SK-N-MC (cell line): Measurements from ENCODE around the gene UTF1.
"Not testable (repeated sequence)": the region's sequence is repeated elsewhere in the genome, so short reads cannot be mapped to it uniquely, and the experiment has no call there.

ENCODE experiments used
- DNase-seq: peaks from one replicate; pipeline ENCODE4 v3.0.0-alpha.2; 2011; ENCODE audit warnings: low read depth, low spot score
- H3K27ac ChIP-seq: fragments of 200-600 bp; sonication (generic); 2 replicates; pipeline ENCODE4 v1.5.1; 2016; ENCODE audit warnings: mixed run types
- H3K36me3 ChIP-seq: fragments of 200-600 bp; sonication (generic); 2 replicates; pipeline ENCODE4 v1.6.1; 2017; ENCODE audit warnings: antibody characterized with exemption, low read length, mixed read lengths; ENCODE audit not compliant: insufficient read depth
- H3K4me3 ChIP-seq: fragments of 200-600 bp; sonication (generic); 2 replicates; pipeline ENCODE4 v1.5.1; 2016
- H3K9ac ChIP-seq: fragments of 200-600 bp; sonication (generic); 2 replicates; pipeline ENCODE4 v1.8.0; 2017; ENCODE audit warnings: mixed run types, mixed read lengths; ENCODE audit not compliant: insufficient read length
- H3K9me3 ChIP-seq: fragments of 200-600 bp; sonication (generic); 2 replicates; pipeline ENCODE4 v1.6.1; 2017; ENCODE audit warnings: low read depth, mild to moderate bottlenecking, antibody characterized with exemption, low read length, moderate library complexity, mixed read lengths
- EZH2 ChIP-seq: fragments of 200-600 bp; sonication (generic); IDR thresholded peaks from one replicate; pipeline ENCODE4 v1.6.1; 2017; ENCODE audit warnings: antibody characterized with exemption
- FOXP2 ChIP-seq: optimal IDR thresholded peaks from 2 replicates; pipeline ENCODE3; 2011; ENCODE audit warnings: mild to moderate bottlenecking, moderate library complexity; ENCODE audit not compliant: insufficient read depth; ENCODE audit errors: extremely low read length, control extremely low read depth
- POLR2AphosphoS5 ChIP-seq: IDR thresholded peaks from 2 replicates; pipeline ENCODE4 v1.6.1; 2012; ENCODE audit warnings: mild to moderate bottlenecking, low read depth, low read length, borderline replicate concordance

UTF1 gene

GRCh38 chr10:133260895-133261725 lies 31.1 kb downstream of the UTF1 start:
- Histone ChIP-seq H3K4me3 (peak overlapping the region; percentile 74), H3K9me3 (no peaks in the 10 kb centered on the region), H3K9ac (peak overlapping the region; percentile 57), H3K27ac (no peak overlapping the region), H3K36me3 (no peaks in the 10 kb centered on the region)
- no peak for TF ChIP-seq FOXP2
- no peak for TF ChIP-seq POLR2AphosphoS5
- no peak for TF ChIP-seq EZH2
- DNase-seq = no peak

DNA sequence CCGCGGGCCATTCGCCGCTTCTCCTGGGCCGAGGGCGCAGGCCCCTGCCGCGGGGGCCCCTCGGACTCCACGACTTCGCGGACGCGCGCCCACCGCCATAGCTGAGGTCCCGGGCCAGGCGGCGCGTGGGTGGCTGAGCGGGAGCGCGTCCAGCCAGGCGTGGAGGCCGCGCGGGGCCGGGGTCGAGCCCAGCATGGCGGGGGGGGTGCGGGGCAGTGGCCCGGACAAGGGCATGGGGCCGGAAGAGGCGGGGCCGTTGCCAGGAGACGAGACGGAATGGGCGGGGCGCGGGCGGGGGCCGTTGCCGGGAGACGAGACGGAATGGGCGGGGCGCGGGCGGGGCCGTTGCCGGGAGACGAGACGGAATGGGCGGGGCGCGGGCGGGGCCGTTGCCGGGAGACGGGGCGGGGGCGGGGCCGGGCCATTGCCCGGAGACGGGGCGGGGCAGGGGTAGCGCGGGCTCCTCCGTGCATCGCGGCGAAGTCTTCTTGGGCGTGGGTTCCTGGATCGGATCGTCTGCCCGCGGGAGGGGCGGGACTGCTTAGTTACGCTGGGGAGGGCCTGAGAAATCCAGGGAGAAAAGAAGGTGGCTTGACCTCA lies 31.8 kb downstream of the UTF1 start:
- no peak overlapping the region for H3K27ac ChIP-seq
- DNase-seq = no peak
- peak overlapping the region; percentile 74 for H3K4me3 ChIP-seq
- no peaks in the 10 kb centered on the region for H3K36me3 ChIP-seq
- no peaks in the 10 kb centered on the region for H3K9me3 ChIP-seq
- TF ChIP-seq FOXP2 (no peak), EZH2 (no peak), POLR2AphosphoS5 (no peak)
- peak overlapping the region; percentile 57 for H3K9ac ChIP-seq

DNA sequence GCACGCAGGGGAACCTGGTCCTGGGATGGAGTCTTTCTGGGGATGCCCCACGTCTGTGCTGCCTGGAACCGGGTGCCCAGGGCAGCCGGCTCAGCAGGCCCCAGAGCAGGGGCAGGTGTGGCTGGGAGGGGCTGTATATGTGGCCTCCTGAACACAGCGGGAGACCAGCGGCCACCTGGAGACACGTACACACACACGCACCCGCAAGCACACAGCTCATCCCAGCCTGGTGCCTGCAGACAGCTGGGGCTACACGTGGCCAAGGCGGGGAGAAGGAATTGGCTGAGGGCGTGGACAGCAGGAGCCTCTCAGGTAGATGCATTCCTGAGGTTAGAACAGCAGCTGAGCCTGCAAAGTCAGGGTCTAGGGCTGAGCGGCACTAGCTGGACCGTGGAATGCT lies 32.7 kb downstream of the UTF1 start:
- DNase-seq = no peak
- Histone ChIP-seq H3K9ac (no peak overlapping the region), H3K9me3 (no peaks in the 10 kb centered on the region), H3K4me3 (no peak overlapping the region), H3K27ac (no peak overlapping the region), H3K36me3 (no peaks in the 10 kb centered on the region)
- TF ChIP-seq EZH2 (no peak), POLR2AphosphoS5 (no peak), FOXP2 (no peak)

- no peaks in the 10 kb centered on the region for H3K9me3 ChIP-seq
- H3K36me3 ChIP-seq = no peaks in the 10 kb centered on the region
- DNase-seq = no peak
- H3K27ac ChIP-seq = no peak overlapping the region
- no peak overlapping the region for H3K9ac ChIP-seq
- no peak overlapping the region for H3K4me3 ChIP-seq
- TF ChIP-seq FOXP2 (no peak), EZH2 (no peak)
These were observed 33.7 kb downstream of the UTF1 start for GRCh38 chr10:133263674-133264073.

DNA sequence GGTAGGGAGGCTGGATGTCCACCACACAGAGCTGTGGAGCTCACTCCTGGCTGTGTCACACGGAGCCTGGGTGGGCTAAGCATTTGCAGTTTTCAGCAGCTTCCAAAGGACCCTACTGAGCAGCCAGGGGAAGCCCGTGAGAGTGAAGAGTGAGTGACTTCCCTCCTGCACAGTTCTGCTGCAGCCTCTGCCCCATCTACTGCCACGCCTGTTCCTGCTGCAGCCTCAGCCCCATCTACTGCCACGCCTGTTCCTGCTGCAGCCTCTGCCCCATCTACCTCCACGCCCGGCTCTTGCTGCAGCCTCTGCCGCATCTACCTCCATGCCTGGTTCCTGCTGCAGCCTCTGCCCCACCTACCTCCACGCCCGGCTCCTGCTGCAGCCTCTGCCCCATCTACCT lies 34.4 kb downstream of the UTF1 start:
- H3K27ac ChIP-seq = no peak overlapping the region
- no peak overlapping the region for H3K9ac ChIP-seq
- no peak for TF ChIP-seq FOXP2
- no peak for TF ChIP-seq POLR2AphosphoS5
- TF ChIP-seq EZH2 = no peak
- no peaks in the 10 kb centered on the region for H3K9me3 ChIP-seq
- no peaks in the 10 kb centered on the region for H3K36me3 ChIP-seq
- H3K4me3 ChIP-seq = no peak overlapping the region
- no peak for DNase-seq

DNA sequence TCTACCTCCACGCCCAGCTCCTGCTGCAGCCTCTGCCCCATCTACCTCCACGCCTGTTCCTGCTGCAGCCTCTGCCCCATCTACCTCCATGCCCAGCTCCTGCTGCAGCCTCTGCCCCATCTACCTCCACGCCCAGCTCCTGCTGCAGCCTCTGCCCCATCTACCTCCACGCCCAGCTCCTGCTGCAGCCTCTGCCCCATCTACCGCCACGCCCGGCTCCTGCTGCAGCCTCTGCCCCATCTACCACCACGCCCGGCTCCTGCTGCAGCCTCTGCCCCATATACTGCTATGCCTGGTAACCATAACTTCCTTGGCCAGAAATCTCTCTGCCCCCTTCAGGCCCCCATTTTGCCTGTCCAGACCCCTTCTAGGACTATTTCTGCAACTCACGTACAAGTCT lies 35.0 kb downstream of the UTF1 start:
- not testable (repeated sequence) for H3K27ac ChIP-seq, H3K9ac ChIP-seq, DNase-seq, H3K9me3 ChIP-seq, H3K36me3 ChIP-seq, H3K4me3 ChIP-seq

GRCh38 chr10:133266056-133266795 lies 36.2 kb downstream of the UTF1 start:
- H3K27ac ChIP-seq = no peak overlapping the region
- H3K36me3 ChIP-seq = no peaks in the 10 kb centered on the region
- no peak for DNase-seq
- no peaks in the 10 kb centered on the region for H3K9me3 ChIP-seq
- H3K9ac ChIP-seq = no peak overlapping the region
- TF ChIP-seq EZH2 (no peak), FOXP2 (no peak), POLR2AphosphoS5 (no peak)
- H3K4me3 ChIP-seq = no peak overlapping the region

DNA sequence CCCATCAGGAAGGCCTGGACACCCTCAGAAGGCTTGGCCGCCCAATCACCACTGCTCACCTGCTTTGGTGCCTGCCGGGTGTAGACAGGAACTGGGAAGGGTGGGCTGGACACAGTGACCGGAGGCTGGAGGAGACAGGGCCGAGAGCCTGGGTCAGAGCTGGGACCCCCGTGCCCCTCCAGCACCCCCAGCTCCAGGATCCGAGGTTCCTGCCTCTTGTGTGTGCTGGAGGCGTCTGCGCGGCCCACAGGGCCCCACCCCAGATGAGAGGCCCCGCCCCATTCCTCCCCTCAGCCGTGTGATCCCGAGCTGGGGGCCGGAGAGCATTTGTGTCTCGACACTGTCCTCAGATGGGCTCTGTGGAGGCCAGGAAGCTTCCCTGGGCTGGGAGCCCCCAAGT lies 37.3 kb downstream of the UTF1 start:
- H3K9me3 ChIP-seq = no peaks in the 10 kb centered on the region
- no peak overlapping the region for H3K4me3 ChIP-seq
- H3K36me3 ChIP-seq = no peaks in the 10 kb centered on the region
- H3K27ac ChIP-seq = no peak overlapping the region
- no peak for TF ChIP-seq POLR2AphosphoS5
- TF ChIP-seq EZH2 = no peak
- no peak for TF ChIP-seq FOXP2
- H3K9ac ChIP-seq = no peak overlapping the region
- no peak for DNase-seq

- Histone ChIP-seq H3K9ac (no peak overlapping the region), H3K4me3 (no peak overlapping the region), H3K27ac (no peak overlapping the region), H3K9me3 (no peaks in the 10 kb centered on the region), H3K36me3 (no peaks in the 10 kb centered on the region)
- no peak for DNase-seq
- TF ChIP-seq EZH2 (no peak), FOXP2 (no peak), POLR2AphosphoS5 (no peak)
These were observed 37.8 kb downstream of the UTF1 start for GRCh38 chr10:133267829-133268228.
